HCT116 (cell line): Measurements from ENCODE around the gene CRY2. TPM values are rescaled to one million over a fixed set of nuclear protein-coding genes. Genes with fewer than 3 reads are reported as not detected.

ENCODE experiments used
- ATAC-seq: fragments of 200-7000 bp; cut with Tn5 transposase; 2 replicates; pipeline ENCODE4 v1.9.1; 2020; ENCODE audit warnings: mild to moderate bottlenecking, moderate library complexity
- BruUV-seq: library from RNA; stranded (reverse); fragments of 400-500 nt; replicated peaks from 2 replicates; lab custom pipeline; 2021; lab: Mats Ljungman, UMichigan
- CTCF ChIA-PET: fragments of 300-600 bp; sonication (Branson Sonifier 250); formaldehyde crosslinking; loops from one replicate; lab custom pipeline; 2021; ENCODE audit warnings: antibody characterized with exemption; lab: Charles Lee
- POLR2A ChIA-PET: fragments of 300-600, 350-600 bp; sonication (Branson Sonifier 250); formaldehyde crosslinking; loops from one replicate; lab custom pipeline; 2021; ENCODE audit warnings: antibody characterized with exemption; lab: Charles Lee
- RAD21 ChIA-PET, 2 experiments: fragments of 300-600 bp; sonication (Branson Sonifier 250); formaldehyde crosslinking; loops; one replicate each; lab custom pipeline; 2023; ENCODE audit warnings: low total read pairs in 2 of 2; ENCODE audit not compliant: uncharacterized antibody in 2 of 2, unreplicated experiment in 2 of 2, low non-redundant PET in 1 of 2; lab: Charles Lee
- DNase-seq: peaks from one replicate; pipeline ENCODE4 v3.0.0-alpha.2; 2010; ENCODE audit warnings: low read depth, low spot score
- H2AFZ ChIP-seq: fragments of 200-600 bp; shearing (Covaris generic), sonication (generic); 2 replicates; pipeline ENCODE4 v1.6.1; 2017; ENCODE audit warnings: low read depth, mixed run types, mixed read lengths, antibody characterized with exemption, low read length; ENCODE audit not compliant: poor library complexity, severe bottlenecking
- H3K27ac ChIP-seq: 2 replicates; pipeline ENCODE4 v1.5.1; 2012; ENCODE audit warnings: low read depth, low read length
- H3K27me3 ChIP-seq: fragments of 200-600 bp; sonication (generic); 2 replicates; pipeline ENCODE4 v1.6.1; 2016; ENCODE audit warnings: mixed run types, low read length, mixed read lengths; ENCODE audit not compliant: insufficient read depth
- H3K36me3 ChIP-seq, 2 experiments: fragments of 200-500 bp in 1 of 2; fragments of 200-600 bp in 1 of 2; sonication (Bioruptor generic) in 1 of 2; sonication (generic) in 1 of 2; 2 replicates each; pipeline versions ENCODE4 v1.5.1 to v1.6.1; 2014 to 2016; ENCODE audit warnings: low read length in 2 of 2, inconsistent platforms in 1 of 2, mixed read lengths in 1 of 2, mixed run types in 1 of 2; ENCODE audit not compliant: insufficient read depth in 2 of 2, control insufficient read depth in 1 of 2
- H3K4me1 ChIP-seq, 2 experiments: fragments of 200-600 bp in 1 of 2; sonication (generic) in 1 of 2; 2 replicates each; pipeline versions ENCODE4 v1.5.1 to v1.6.1; 2012 to 2017; ENCODE audit warnings: low read length in 2 of 2, inconsistent platforms in 1 of 2, mild to moderate bottlenecking in 1 of 2, mixed read lengths in 1 of 2, mixed run types in 1 of 2, moderate library complexity in 1 of 2; ENCODE audit not compliant: insufficient read depth in 2 of 2, control insufficient read depth in 1 of 2
- H3K4me2 ChIP-seq: fragments of 200-600 bp; sonication (generic); 2 replicates; pipeline ENCODE4 v1.6.1; 2017; ENCODE audit warnings: mixed run types, low read length, mixed read lengths
- H3K4me3 ChIP-seq, 2 experiments: fragments of 200-600 bp in 1 of 2; sonication (generic) in 1 of 2; replicated peaks in 1 of 2; 2 replicates each; pipeline ENCODE4 v1.5.1; 2011 to 2016; ENCODE audit warnings: low read length in 2 of 2, control low read depth in 1 of 2, low read depth in 1 of 2, mild to moderate bottlenecking in 1 of 2, mixed read lengths in 1 of 2, mixed run types in 1 of 2
- H3K79me2 ChIP-seq: fragments of 200-600 bp; sonication (generic); 2 replicates; pipeline ENCODE4 v1.6.1; 2017; ENCODE audit warnings: mild to moderate bottlenecking, mixed run types, low read length, moderate library complexity, mixed read lengths; ENCODE audit not compliant: insufficient read depth
- H3K9ac ChIP-seq: fragments of 200-600 bp; sonication (generic); 2 replicates; pipeline ENCODE4 v1.6.1; 2016; ENCODE audit warnings: low read length, mixed read lengths
- H3K9me2 ChIP-seq: fragments of 200-600 bp; sonication (generic), shearing (Covaris generic); 2 replicates; pipeline ENCODE4 v1.6.1; 2017; ENCODE audit warnings: mixed run types, mild to moderate bottlenecking, moderate library complexity; ENCODE audit not compliant: insufficient read depth
- H3K9me3 ChIP-seq, 2 experiments: fragments of 200-500 bp in 1 of 2; fragments of 200-600 bp in 1 of 2; sonication (Bioruptor generic) in 1 of 2; sonication (generic) in 1 of 2; 2 replicates each; pipeline ENCODE4 v1.6.1; 2014 to 2017; ENCODE audit warnings: low read length in 2 of 2, mixed read lengths in 2 of 2, inconsistent platforms in 1 of 2, low read depth in 1 of 2, mild to moderate bottlenecking in 1 of 2, mixed run types in 1 of 2, moderate library complexity in 1 of 2; ENCODE audit not compliant: control insufficient read depth in 1 of 2, insufficient read depth in 1 of 2
- H4K20me1 ChIP-seq: fragments of 200-600 bp; sonication (generic), shearing (Covaris generic); 2 replicates; pipeline ENCODE4 v1.6.1; 2017; ENCODE audit warnings: mixed run types, mild to moderate bottlenecking, moderate library complexity; ENCODE audit not compliant: insufficient read depth
- ATF3 ChIP-seq: IDR thresholded peaks from 2 replicates; pipeline ENCODE4 v1.6.1; 2012
- CEBPB ChIP-seq: IDR thresholded peaks from 2 replicates; pipeline ENCODE4 v1.6.1; 2012; ENCODE audit warnings: low read depth
- ELF1 ChIP-seq: IDR thresholded peaks from 2 replicates; pipeline ENCODE4 v1.6.1; 2012; ENCODE audit warnings: low read depth, borderline replicate concordance
- EZH2 ChIP-seq: fragments of 200-600 bp; sonication (generic); IDR thresholded peaks from 2 replicates; pipeline ENCODE4 v1.6.1; 2017; ENCODE audit warnings: antibody characterized with exemption, mixed run types
- POLR2A ChIP-seq: IDR thresholded peaks from 2 replicates; pipeline ENCODE4 v1.7.0; 2011; ENCODE audit warnings: borderline replicate concordance; ENCODE audit not compliant: insufficient read depth, insufficient read length; ENCODE audit errors: extremely low read depth
- RAD21 ChIP-seq: IDR thresholded peaks from 2 replicates; pipeline ENCODE4 v1.6.1; 2012; ENCODE audit warnings: low read depth, mild to moderate bottlenecking
- REST ChIP-seq: IDR thresholded peaks from 2 replicates; pipeline ENCODE4 v1.6.1; 2012; ENCODE audit warnings: low read depth
- SP1 ChIP-seq: IDR thresholded peaks from 2 replicates; pipeline ENCODE4 v1.6.1; 2012; ENCODE audit warnings: low read depth
- TCF7L2 ChIP-seq: IDR thresholded peaks from 2 replicates; pipeline ENCODE4 v1.7.0; 2011; ENCODE audit warnings: borderline replicate concordance, inconsistent platforms; ENCODE audit not compliant: insufficient read depth, insufficient read length; ENCODE audit errors: extremely low read depth
- ZBTB33 ChIP-seq: IDR thresholded peaks from 2 replicates; pipeline ENCODE4 v1.6.1; 2011; ENCODE audit warnings: mild to moderate bottlenecking, low read length, moderate library complexity; ENCODE audit not compliant: insufficient replicate concordance; ENCODE audit errors: extremely low read depth
- intact Hi-C: fragments of 100-400 bp; cut with micrococcal nuclease; formaldehyde crosslinking; loops from 2 replicates; pipeline ENCODE4 v1.10.0; 2022
- total RNA-seq: library from RNA; stranded (reverse); gene quantifications from one replicate; pipeline ENCODE4 v1.2.1, GENCODE V29; 2021; ENCODE audit not compliant: unreplicated experiment

Gene CRY2
- total RNA-seq, 1 experiment from 2014 or later, result 18.0 TPM

GRCh38 chr11:45843158-45843924 is 3.9 kb upstream of the CRY2 start (continued):
- no peak for TF ChIP-seq ZBTB33
- TF ChIP-seq EZH2, result no peak
- TF ChIP-seq RAD21, result peak; percentile 65

- Histone ChIP-seq H2AFZ (no peak overlapping the region), H3K9me3 (no peaks in the 10 kb centered on the region), H4K20me1 (no peaks in the 10 kb centered on the region), H3K36me3 (no peaks in the 10 kb centered on the region), H3K27me3 (no peaks in the 10 kb centered on the region), H3K79me2 (peaks cover 15% of the 10 kb centered on the region; the same call in 1 of the 2 replicates), H3K4me1 (peaks cover 2 to 30% of the 10 kb centered on the region in 2 experiments; a peak in 3 of 4 replicates), H3K4me2 (no peak overlapping the region), H3K9ac (no peak overlapping the region), H3K4me3 (no peak overlapping the region), H3K27ac (no peak overlapping the region), H3K9me2 (no peaks in the 10 kb centered on the region)
- DNase-seq (no peak), ATAC-seq (no peak)
- ChIA-PET RAD21 (no interaction called here), CTCF (interaction anchor here (1.5 kb wide), 1 partner anchor 161 kb away, joined by 3 read pairs; no protein-coding TSS in a partner anchor), POLR2A (interaction anchor here (0.7 kb wide), 1 partner anchor 1848 kb away, joined by 4 read pairs; no protein-coding TSS in a partner anchor)
- no peak for TF ChIP-seq CEBPB
- no peak for TF ChIP-seq ATF3
- TF ChIP-seq ELF1, result no peak
- no peak for TF ChIP-seq POLR2A
- no peak for TF ChIP-seq SP1
- no peak for TF ChIP-seq REST
- no peak for TF ChIP-seq TCF7L2
- BruUV-seq, result no TSS peak
- intact Hi-C loops, result no loop called here
Measured at GRCh38 chr11:45844822-45845578, 2.3 kb upstream of the CRY2 start.
